T-helper 9 cell (primary cell): ENCODE data around the gene NOD1.
"Not testable (repeated sequence)": the region's sequence is repeated elsewhere in the genome, so short reads cannot be mapped to it uniquely, and the experiment has no call there.

Experiments used
- DNase-seq: peaks from one replicate; pipeline ENCODE4 v3.0.0-alpha.2; 2020

Gene NOD1

DNA sequence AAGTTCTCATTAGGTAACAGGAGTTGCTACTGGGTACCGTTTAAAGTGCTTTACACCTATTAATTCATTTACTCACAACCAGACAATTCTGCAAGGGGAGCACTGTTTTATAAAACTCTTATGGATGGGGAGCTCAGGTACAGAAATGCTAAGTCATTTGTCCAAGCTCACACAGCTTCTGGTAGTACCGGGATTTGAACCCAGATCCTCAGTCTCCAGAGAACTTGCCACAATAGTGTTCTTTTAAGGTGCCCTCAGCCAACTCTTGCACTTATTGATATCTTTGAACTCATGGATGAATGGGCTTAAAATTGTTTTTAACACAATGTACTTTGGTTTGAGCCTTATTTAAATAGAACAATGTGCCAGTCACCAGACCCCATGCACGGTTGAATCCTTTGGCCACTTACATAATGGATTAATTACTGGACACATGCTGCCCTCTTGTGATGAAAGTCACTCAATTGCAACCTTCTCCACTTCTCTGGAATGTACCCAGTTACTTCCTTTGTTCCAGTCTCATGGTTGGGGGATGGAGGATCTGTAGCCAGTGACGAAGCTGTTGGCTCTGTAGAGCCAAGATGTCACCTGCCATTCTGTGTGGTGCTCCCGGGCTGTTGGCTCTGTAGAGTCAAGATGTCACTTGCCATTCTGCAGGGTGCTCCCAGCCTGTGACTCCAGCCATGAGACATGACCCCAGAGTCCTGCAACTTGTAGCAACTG lies 65.6 kb downstream of the NOD1 start:
- no peak for DNase-seq

DNA sequence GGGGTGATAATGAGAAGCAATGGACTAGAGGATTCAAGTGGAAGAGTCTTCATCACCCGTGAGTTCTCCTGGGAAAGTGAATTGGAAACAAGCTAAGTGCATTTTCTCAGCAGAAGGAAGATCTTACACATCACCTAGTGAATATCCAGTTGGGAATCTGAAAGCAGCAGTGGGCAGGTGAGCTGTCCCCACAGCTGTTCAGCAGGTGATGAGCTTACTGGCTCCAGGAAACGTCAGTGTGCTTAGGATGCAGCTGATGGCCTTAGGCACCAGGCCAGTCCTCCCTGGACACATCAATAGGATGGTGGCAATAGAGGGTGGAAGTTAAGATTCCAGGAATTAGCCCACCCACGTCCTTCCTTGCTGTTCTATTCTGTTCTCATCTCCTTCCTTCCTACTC lies 66.7 kb downstream of the NOD1 start:
- no peak for DNase-seq

DNA sequence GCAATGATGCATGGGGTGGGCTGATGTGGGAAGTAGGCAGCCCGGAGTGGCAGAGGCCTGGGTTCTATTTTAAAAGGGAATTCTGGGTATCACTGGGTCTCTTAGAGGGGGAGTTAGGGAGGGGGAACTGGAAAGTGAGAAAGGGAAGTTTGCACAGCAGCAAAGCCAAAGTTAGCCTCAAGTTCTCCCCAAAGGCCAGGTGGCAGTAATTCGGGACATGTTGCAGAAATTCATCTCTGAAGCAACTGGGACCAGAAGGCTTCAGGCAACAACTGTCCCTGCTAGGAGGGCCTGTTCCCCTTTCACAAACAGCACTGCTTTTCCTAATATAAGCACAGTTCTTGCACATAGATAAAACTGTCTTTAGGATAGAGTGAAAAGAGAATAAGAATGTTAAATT lies 67.4 kb downstream of the NOD1 start:
- DNase-seq = no peak

DNA sequence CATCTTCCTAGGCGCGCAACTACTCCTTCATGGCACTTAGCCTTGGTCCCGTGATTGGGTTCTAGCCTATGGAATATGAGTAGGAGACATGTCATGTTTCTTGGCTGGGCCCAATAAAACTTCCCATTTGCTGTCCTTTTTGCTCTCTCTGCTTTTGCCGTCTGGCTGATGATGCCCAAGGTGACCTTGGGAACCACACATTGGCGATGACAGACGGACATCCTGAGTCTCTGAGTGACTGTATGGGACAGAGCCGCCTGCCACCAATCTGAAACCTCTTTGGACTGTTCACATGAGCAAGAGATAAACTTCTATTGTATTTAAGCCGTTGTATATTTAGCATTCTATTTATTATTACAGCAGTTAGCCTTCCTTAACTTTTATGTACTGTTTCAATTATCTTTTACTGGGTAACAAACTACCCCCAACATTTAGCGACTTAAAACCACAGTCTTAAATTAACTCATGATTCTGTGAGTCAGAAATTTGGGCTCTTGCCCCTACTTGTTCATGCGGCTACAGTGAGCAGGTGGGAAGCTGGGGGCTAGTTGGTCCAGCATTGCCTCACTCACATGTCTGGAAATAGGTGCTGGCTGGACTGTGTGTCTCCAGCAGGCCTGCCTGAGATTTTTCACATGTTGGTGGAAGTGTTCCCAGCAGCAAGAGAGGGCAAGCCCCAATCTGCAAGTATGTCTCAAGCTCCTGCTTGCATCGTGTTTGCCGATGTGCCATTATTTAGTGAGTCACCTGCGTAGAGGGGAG lies 71.7 kb downstream of the NOD1 start:
- DNase-seq = no peak

DNA sequence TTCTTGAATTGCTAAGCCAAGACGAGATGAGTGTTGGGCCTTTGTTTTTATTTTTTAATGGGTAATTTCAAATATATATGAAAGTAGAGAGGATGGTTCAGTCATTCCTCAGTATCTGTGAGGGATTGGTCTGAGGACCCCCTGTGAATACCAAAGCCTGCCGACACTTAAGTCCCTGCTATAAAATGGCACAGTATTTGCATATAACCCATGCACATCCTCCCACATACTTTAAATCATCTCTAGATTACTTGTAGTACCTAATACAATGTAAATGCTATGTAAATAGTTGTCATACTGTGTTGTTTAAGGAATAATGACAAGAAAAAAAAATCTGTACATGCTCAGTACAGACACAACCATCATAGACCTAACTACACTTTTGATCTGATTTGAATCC lies 73.4 kb downstream of the NOD1 start:
- no peak for DNase-seq

DNA sequence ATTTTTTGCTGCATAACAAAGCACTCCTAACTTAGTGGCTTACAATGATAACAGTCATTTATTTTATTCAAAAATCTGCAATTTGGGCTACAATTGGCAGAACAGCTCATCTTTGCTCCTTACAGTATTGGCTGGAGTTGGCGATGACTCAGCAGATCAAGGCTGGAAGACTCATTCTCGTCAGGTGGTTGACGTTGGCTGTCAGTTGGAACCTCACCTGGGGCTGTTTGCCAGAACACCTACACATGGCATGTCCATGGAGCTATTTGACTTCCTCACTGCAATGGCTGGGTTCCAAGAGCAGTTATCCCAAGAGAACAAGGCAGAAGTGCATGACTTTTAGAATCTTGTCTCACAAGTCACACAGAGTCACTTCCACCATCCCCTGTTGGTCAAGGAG lies 75.1 kb downstream of the NOD1 start:
- DNase-seq = no peak

DNA sequence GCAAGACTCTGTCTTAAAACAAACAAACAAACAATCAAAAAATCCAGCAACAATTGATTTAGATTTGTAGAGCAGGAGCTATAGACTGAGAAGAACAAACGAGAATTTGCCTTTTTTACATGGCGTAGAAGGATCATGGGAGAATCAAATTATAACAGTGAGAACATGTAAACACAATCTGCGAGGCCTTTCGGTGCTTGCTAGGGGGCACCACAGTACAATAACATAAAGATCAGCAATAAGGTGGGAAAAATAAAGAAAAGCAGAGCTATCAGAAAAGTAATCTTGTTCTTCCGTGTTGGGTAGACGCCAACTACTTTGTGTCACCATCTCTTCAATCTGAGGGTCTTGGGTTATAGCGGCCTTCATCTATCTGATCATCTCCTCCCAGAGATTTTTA lies 82.2 kb downstream of the NOD1 start:
- DNase-seq = no peak

DNA sequence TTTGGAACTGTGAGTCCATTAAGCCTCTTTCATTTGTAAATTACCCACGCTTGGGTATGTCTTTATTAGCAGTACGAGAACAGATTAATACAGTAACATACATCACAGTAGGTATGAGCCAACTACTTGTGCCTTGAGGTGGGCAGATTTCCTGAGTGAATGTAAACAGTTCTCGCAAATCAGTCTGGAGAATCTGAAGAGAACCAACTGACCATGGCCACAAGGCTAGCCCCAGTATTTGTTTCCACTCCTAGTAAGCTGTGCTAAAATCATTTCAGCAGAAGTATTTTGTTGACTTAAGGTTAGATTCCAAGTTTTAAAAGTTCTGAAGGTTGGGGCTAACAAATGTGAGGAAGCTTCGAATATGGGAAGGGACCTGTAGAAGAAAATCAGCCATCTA lies 82.9 kb downstream of the NOD1 start:
- no peak for DNase-seq

DNA sequence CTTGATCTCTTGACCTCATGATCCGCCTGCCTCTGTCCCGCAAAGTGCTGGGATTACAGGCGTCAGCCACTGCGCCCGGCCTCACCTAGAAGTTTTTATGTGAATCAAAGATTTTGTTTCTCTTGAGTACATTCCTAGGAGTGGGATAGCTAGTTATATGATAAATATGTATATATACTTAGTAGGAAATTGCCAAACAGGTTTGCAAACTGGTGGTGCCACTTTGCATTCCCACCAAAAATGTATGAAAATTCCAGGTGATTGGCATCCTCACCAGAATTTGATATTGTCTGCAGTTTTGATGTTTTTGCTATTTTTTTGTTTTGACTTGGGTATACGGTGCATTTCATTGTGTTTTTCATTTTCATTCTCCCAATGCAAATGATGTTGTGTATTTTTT lies 86.8 kb downstream of the NOD1 start:
- DNase-seq = no peak

DNA sequence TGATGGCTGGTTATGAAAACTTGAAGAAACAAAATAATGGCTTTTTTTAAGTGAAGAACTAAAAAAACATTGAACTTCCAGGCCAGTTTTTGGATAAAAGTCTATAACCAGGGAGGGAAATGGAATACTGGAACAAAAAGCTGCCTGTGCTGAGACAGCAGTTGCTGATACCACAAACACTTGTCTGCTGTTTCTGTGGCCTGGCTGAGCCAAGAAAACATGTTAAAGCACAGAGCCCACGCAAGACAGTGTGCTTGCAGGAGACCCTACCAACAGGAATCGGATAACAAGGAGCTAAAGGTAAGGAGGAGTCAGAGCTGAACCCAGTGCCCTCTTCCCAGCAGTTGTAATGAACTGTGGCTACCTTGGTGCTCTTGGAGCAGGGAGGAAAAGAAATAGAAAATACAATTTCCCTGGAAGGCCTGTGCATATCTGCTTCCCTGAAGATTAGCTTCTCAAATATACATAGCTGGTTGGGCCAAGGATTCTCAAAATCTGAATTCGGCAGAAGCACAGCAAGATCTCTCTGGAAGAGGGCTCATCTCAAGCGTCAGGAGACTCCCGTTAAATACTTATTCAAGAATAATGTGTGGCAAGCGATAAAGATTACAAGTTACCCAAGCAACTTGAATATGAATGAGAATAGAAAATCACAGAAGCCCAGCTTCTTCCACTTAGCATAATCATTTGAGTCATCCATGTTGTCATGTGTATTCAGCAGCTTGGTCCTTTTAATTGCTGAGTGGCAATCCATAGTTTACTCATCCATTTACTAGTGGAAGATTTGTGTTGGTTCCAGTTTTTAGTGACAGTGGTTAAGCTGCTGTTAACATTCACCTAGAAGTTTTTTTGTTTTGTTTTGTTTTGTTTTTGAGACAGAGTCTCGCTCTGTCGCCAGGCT lies 87.6 kb downstream of the NOD1 start:
- no peak for DNase-seq

DNA sequence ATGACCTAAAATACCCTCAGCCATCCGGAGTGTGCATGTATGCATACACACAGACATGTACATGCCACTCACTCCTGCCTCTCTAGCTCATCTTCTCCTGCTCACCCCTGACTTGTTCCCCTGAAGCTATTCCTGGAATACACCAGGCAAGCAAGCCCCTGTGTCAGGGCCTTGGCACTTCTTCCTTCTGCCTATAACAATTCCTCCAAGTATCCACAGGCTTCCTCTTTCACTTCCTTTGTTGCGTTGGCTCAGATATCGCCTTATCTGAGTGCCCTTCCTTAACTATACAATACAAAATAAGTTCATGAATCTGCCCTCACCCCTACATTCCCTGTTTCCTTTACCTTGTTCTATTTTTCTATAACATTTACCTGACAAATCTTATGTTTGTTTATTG lies 88.8 kb downstream of the NOD1 start:
- DNase-seq = no peak

DNA sequence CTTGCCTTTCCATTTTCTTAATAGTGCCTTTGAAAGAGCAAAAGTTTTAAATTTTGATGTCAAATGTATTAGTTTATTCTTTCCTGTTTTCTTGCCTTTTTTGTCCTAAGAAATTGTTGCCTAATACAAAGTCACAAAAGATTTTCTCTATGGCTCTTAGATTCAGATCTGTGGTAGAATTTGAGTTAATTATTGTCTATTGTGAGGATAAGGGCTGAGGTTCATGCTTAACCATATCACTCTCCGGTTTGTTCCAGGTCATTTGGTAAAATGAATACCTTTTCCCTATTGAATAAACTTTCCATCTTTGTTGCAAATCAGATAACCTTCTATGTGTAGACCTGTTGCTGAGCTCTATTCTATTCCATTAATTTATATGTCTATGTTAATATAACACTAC lies 96.0 kb downstream of the NOD1 start:
- DNase-seq = no peak

DNA sequence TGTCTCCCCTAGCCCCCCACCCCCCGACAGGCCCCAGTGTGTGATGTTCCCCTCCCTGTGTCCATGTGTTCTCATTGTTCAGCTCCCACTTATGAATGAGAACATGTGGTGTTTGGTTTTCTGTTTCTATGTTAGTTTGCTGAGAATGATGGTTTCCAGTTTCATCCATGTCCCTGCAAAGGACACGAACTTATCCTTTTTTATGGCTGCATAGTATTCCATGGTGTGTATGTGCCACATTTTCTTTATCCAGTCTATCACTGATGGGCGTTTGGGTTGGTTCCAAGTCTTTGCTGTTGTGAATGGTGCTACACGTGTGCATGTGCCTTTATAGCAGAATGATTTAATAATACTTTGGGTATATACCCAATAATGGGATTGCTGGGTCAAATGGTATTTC lies 97.8 kb downstream of the NOD1 start:
- not testable (repeated sequence) for DNase-seq

DNA sequence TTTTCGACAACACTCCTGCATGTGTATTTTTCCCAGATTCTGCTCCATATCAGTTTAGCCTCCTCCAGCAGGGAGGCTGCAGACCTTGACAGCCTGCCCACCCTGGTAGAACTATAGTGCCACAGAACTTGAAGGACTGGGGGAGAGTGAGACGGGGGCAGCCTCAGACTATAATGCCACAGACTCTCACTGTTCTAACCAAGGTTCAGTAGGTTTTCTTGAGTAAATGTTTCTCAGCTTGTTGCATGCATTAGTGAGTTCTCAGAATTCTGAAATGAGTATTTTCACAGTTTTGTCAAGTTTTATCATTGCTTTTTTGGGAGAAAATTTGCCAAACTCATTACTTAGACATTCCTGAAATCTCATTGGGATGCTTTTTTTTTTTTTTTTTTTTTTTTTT lies 98.3 kb downstream of the NOD1 start:
- no peak for DNase-seq

DNA sequence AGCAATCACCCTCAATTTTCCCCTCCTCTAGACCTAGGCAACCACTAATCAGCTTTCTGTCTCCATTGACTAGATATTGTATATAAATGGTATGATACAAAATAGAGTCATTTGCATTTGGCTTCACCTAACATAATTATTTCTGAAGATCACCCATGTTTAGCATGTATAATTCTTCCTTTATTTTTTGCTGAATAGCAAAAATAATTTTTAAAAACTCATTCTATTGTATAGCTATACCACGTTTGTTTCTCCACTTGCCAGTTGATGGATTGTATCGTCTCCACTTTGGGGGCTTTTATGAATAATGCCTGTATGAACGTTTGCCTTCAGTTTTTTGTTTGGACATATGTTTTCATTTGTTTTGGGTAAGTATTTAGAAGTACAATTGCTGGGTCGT lies 98.8 kb downstream of the NOD1 start:
- no peak for DNase-seq

DNA sequence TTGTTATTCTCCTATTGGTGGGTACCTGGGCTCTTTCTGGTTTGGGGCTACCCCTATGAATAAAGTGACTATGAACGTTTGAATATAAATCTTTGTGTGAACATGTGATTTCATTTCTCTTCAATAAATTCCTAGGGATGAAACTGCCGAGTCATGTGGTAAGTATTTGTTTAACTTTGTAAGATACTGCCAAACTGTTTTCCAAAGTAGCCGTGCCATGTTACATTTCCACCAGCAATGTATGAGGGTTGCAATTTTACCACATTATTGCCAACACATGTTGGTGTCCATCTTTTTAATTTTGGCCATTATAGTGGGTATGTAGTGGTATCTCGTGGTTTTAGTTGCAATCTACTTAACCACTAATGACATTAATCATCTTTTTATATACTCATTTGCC lies 99.5 kb downstream of the NOD1 start:
- no peak for DNase-seq

DNA sequence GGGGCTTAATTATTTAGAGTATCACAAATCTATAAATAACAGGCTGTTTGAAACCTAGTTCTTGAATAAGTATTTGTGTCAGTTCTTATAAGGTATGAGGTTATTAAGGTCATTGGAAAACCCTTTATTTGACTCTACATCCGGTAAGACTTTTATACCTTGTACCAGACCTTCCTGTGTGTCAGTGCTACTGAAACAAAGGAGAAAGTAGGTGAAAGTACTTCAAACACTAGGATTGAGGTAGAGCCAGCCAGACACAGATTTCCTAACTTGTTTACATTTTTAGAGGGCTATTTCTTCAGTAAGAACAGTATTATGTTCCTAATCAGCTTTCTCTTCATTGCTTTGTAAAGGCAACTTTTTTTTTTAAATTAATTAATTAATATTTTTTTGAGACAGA lies 100.3 kb downstream of the NOD1 start:
- DNase-seq = no peak
